Keratinocyte (primary cell): Measurements from ENCODE around the gene LIPH. TPM values are rescaled to one million over a fixed set of nuclear protein-coding genes. Genes with fewer than 3 reads are reported as not detected.

ENCODE experiments used
- DNase-seq: peaks from one replicate; pipeline ENCODE4 v3.0.0-alpha.2; 2011; ENCODE audit warnings: low read depth, missing footprints, low spot score
- FAIRE-seq: peaks from 2 replicates; lab custom pipeline; 2011; peaks lifted over from hg19 to GRCh38; lab: Jason Lieb, UNC
- H2AFZ ChIP-seq: 2 replicates; pipeline ENCODE4 v1.6.0; 2012; ENCODE audit warnings: low read length, control low read depth, inconsistent platforms; ENCODE audit not compliant: control insufficient read depth
- H3K27ac ChIP-seq: 2 replicates; pipeline ENCODE4 v1.5.1; 2011; ENCODE audit warnings: low read length; ENCODE audit not compliant: control insufficient read depth, insufficient read depth
- H3K27me3 ChIP-seq: 3 replicates; pipeline ENCODE4 v1.6.0; 2011; ENCODE audit warnings: low read length; ENCODE audit not compliant: control insufficient read depth, insufficient read depth; ENCODE audit errors: extremely low read depth
- H3K36me3 ChIP-seq, 2 experiments: 2 replicates in 1 of 2; 3 replicates in 1 of 2; pipeline ENCODE4 v1.5.1; 2011; ENCODE audit warnings: low read length in 2 of 2, mild to moderate bottlenecking in 1 of 2; ENCODE audit not compliant: control insufficient read depth in 2 of 2, insufficient read depth in 2 of 2; ENCODE audit errors: extremely low read depth in 1 of 2
- H3K4me1 ChIP-seq: 3 replicates; pipeline ENCODE4 v1.5.1; 2011; ENCODE audit warnings: low read length; ENCODE audit not compliant: control insufficient read depth, insufficient read depth; ENCODE audit errors: extremely low read depth
- H3K4me2 ChIP-seq: 3 replicates; pipeline ENCODE4 v1.6.0; 2011; ENCODE audit warnings: low read depth, low read length; ENCODE audit not compliant: control insufficient read depth, insufficient read depth; ENCODE audit errors: extremely low read depth
- H3K4me3 ChIP-seq, 3 experiments: fragments of 200-600 bp in 1 of 3; sonication (generic) in 1 of 3; 2 replicates in 2 of 3; 3 replicates in 1 of 3; pipeline ENCODE4 v1.5.1; 2011 to 2016; ENCODE audit warnings: low read length in 3 of 3, mild to moderate bottlenecking in 3 of 3, control low read depth in 2 of 3, inconsistent platforms in 1 of 3, low read depth in 1 of 3, mixed read lengths in 1 of 3, mixed run types in 1 of 3, moderate library complexity in 1 of 3; ENCODE audit not compliant: control insufficient read depth in 2 of 3, insufficient read depth in 2 of 3; ENCODE audit errors: extremely low read depth in 1 of 3
- H3K79me2 ChIP-seq: 2 replicates; pipeline ENCODE4 v1.6.0; 2012; ENCODE audit warnings: low read length; ENCODE audit not compliant: control insufficient read depth, insufficient read depth
- H3K9ac ChIP-seq: 3 replicates; pipeline ENCODE4 v1.6.0; 2011; ENCODE audit warnings: low read length; ENCODE audit not compliant: control insufficient read depth, insufficient read depth; ENCODE audit errors: extremely low read depth
- H3K9me1 ChIP-seq: 3 replicates; pipeline ENCODE4 v1.6.0; 2011; ENCODE audit warnings: low read length; ENCODE audit not compliant: control insufficient read depth, insufficient read depth; ENCODE audit errors: extremely low read depth
- H3K9me3 ChIP-seq: 2 replicates; pipeline ENCODE4 v1.5.1; 2012; ENCODE audit warnings: low read depth, low read length; ENCODE audit not compliant: control insufficient read depth
- H4K20me1 ChIP-seq: 3 replicates; pipeline ENCODE4 v1.6.0; 2011; ENCODE audit warnings: low read length; ENCODE audit not compliant: control insufficient read depth, insufficient read depth; ENCODE audit errors: extremely low read depth
- CTCF ChIP-seq, 3 experiments: IDR thresholded peaks in 1 of 3; conservative IDR thresholded peaks in 1 of 3; optimal IDR thresholded peaks in 1 of 3; 2 replicates in 2 of 3; 3 replicates in 1 of 3; pipeline versions ENCODE3 to v1.5.1; 2011; ENCODE audit warnings: low read length in 3 of 3, mild to moderate bottlenecking in 3 of 3, moderate library complexity in 2 of 3, control low read depth in 1 of 3, inconsistent platforms in 1 of 3; ENCODE audit not compliant: insufficient read depth in 2 of 3; ENCODE audit errors: extremely low read depth in 1 of 3
- EZH2 ChIP-seq: IDR thresholded peaks from one replicate; pipeline ENCODE4 v1.6.1; 2012; ENCODE audit warnings: inconsistent platforms, mild to moderate bottlenecking, low read length, moderate library complexity
- dilution Hi-C: fragments of 300-500 bp; cut with MboI; formaldehyde crosslinking; loops from one replicate; pipeline ENCODE4 v1.7.0; 2020; ENCODE audit warnings: low sequenced_read_pairs; ENCODE audit not compliant: extremely low pct_ligation_motif_present
- polyA plus RNA-seq, 5 experiments: library from polyadenylated mRNA; depleted of rRNA in 3 of 5; stranded (reverse) in 3 of 5; stranded (forward) in 1 of 5; unstranded in 1 of 5; fragments of >200 nt; gene quantifications; 1 replicate in 1 of 5; 2 replicates in 3 of 5; 3 replicates in 1 of 5; pipeline versions ENCODE4 v1.2.1 to v1.2.3, GENCODE V29; 2011 to 2012; ENCODE audit warnings: missing spikeins in 2 of 5, low read depth in 1 of 5, low replicate concordance in 1 of 5

The LIPH gene
- polyA plus RNA-seq, 1 donor (not counting 4 experiments of a cell fraction or from before 2014, with no cell fraction given), result 1.1 TPM

DNA sequence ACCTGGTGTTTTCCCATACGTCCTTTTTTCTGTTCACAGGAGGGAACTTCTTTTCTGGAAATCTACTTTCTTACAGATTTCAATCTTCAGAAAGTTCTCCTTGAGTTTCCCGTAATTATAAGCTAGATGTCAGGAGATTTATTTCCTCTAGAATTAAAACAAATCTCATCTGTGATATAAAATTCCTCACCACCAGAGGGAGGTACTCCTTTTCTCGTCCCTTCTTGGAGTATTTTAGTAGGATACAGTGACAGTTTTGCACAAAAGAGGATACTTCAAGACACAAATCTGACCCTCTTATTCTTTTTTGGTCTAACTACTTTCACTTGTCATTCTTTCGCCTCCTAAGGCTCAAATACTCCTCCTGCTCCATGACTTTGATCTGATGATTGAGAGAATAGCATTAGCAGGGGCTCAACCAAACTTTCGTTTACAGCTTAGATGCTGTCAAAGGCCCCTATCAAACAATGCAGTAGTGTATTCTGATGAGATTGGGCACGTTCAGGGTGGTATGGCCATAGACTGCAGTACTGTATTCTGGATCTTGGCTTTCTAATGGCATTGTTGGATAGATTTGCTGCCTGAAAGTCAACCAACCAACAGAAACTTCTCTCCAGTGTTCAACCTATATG, 91.6 kb downstream of the LIPH start:
- Histone ChIP-seq H3K9me1 (no peaks in the 10 kb centered on the region), H3K9me3 (no peaks in the 10 kb centered on the region), H3K79me2 (no peaks in the 10 kb centered on the region), H3K27me3 (no peaks in the 10 kb centered on the region), H3K9ac (no peak overlapping the region), H4K20me1 (no peaks in the 10 kb centered on the region), H2AFZ (no peak overlapping the region), H3K36me3 (no peaks in the 10 kb centered on the region), H3K4me2 (peak overlapping the region; percentile 69), H3K4me3 (no peak overlapping the region), H3K4me1 (no peaks in the 10 kb centered on the region), H3K27ac (no peak overlapping the region)
- FAIRE-seq (no peak), DNase-seq (no peak)
- TF ChIP-seq CTCF (optimal IDR thresholded peaks at IDR 0.05 in 1 of 3, IDR thresholded peaks at IDR 0.05 in 1 of 3, conservative IDR thresholded peaks at IDR 0.05 in 1 of 3; ENCODE audit: extremely low read depth in 1 of 3, insufficient read depth in 2 of 3, low read length in 3 of 3), result peak in 2 of 3 experiments; percentile 10 to 51
- TF ChIP-seq EZH2, result no peak
- dilution Hi-C loops, result no loop called here

- no peak overlapping the region for H3K4me3 ChIP-seq
- no peaks in the 10 kb centered on the region for H3K27me3 ChIP-seq
- H3K27ac ChIP-seq, result no peak overlapping the region
- H3K9me3 ChIP-seq, result no peaks in the 10 kb centered on the region
- FAIRE-seq, result no peak
- no peak overlapping the region for H3K9ac ChIP-seq
- dilution Hi-C loops, result no loop called here
- peak overlapping the region; percentile 36 for H2AFZ ChIP-seq
- TF ChIP-seq EZH2 (no peak), CTCF (optimal IDR thresholded peaks at IDR 0.05 in 1 of 3, IDR thresholded peaks at IDR 0.05 in 1 of 3, conservative IDR thresholded peaks at IDR 0.05 in 1 of 3; ENCODE audit: extremely low read depth in 1 of 3, insufficient read depth in 2 of 3, low read length in 3 of 3) (no peak)
- H3K79me2 ChIP-seq, result no peaks in the 10 kb centered on the region
- no peaks in the 10 kb centered on the region for H3K9me1 ChIP-seq
- H4K20me1 ChIP-seq, result no peaks in the 10 kb centered on the region
- DNase-seq, result no peak
- no peaks in the 10 kb centered on the region for H3K4me1 ChIP-seq
- no peaks in the 10 kb centered on the region for H3K36me3 ChIP-seq
- peak overlapping the region; percentile 69 for H3K4me2 ChIP-seq
Measured at GRCh38 chr3:185460309-185460708, 92.1 kb downstream of the LIPH start.
